HG02981 (cell line): ENCODE data around the gene OPN4.
"Not testable (repeated sequence)": the region's sequence is repeated elsewhere in the genome, so short reads cannot be mapped to it uniquely, and the experiment has no call there.

ENCODE experiments used
- ATAC-seq: cut with Tn5 transposase; IDR thresholded peaks from one replicate; pipeline ENCODE4 v1.9.1; 2021; ENCODE audit warnings: mild to moderate bottlenecking, moderate library complexity; ENCODE audit not compliant: unreplicated experiment

OPN4 gene

GRCh38 chr10:86654411-86655172, at the start of gene OPN4:
Gene OPN4, plus strand, starts transcription at chr10:86654547. Its CDS starts 237 bp downstream, at chr10:86654784.
- no peak for ATAC-seq

GRCh38 chr10:86607674-86608073, 46.7 kb upstream of the OPN4 start:
- no peak for ATAC-seq

- ATAC-seq, result no peak
Observed at GRCh38 chr10:86609920-86610319, 44.4 kb upstream of the OPN4 start.

- no peak for ATAC-seq
Observed at GRCh38 chr10:86611386-86611785, 43.0 kb upstream of the OPN4 start.

- no peak for ATAC-seq
Observed at GRCh38 chr10:86613096-86613495, 41.3 kb upstream of the OPN4 start.

- no peak for ATAC-seq
Observed at GRCh38 chr10:86613905-86614304, 40.4 kb upstream of the OPN4 start.

- no peak for ATAC-seq
Observed at GRCh38 chr10:86614853-86615252, 39.5 kb upstream of the OPN4 start.

GRCh38 chr10:86617278-86617677, 37.1 kb upstream of the OPN4 start:
- ATAC-seq, result not testable (repeated sequence)

- no peak for ATAC-seq
Observed at GRCh38 chr10:86628311-86628710, 26.0 kb upstream of the OPN4 start.

- no peak for ATAC-seq
Observed at GRCh38 chr10:86630079-86630478, 24.3 kb upstream of the OPN4 start.

GRCh38 chr10:86632009-86632800, 22.1 kb upstream of the OPN4 start:
- no peak for ATAC-seq

- ATAC-seq, result no peak
Observed at GRCh38 chr10:86632951-86633350, 21.4 kb upstream of the OPN4 start.

GRCh38 chr10:86635402-86635801, 18.9 kb upstream of the OPN4 start:
- no peak for ATAC-seq

GRCh38 chr10:86636311-86636710, 18.0 kb upstream of the OPN4 start:
- ATAC-seq, result no peak

GRCh38 chr10:86642021-86642420, 12.3 kb upstream of the OPN4 start:
- ATAC-seq, result no peak

- ATAC-seq, result no peak
Observed at GRCh38 chr10:86642499-86642898, 11.8 kb upstream of the OPN4 start.

GRCh38 chr10:86644152-86644793, 10.1 kb upstream of the OPN4 start:
- ATAC-seq, result no peak

GRCh38 chr10:86644794-86645445, 9.4 kb upstream of the OPN4 start:
- ATAC-seq, result no peak

GRCh38 chr10:86645621-86646165, 8.7 kb upstream of the OPN4 start:
- ATAC-seq, result not testable (repeated sequence)

GRCh38 chr10:86646532-86646931, 7.8 kb upstream of the OPN4 start:
- no peak for ATAC-seq

GRCh38 chr10:86646933-86647332, 7.4 kb upstream of the OPN4 start:
- no peak for ATAC-seq
